Neutrophil (primary cell): ENCODE results near the gene MRGPRG.

Experiments used
- H3K27ac ChIP-seq: fragments of 200-600 bp; sonication (generic); 2 replicates; pipeline ENCODE4 v1.5.1; 2016; ENCODE audit warnings: mild to moderate bottlenecking, moderate library complexity
- H3K27me3 ChIP-seq: fragments of 200-600 bp; sonication (generic); 2 replicates; pipeline ENCODE4 v1.6.0; 2016; ENCODE audit warnings: mild to moderate bottlenecking
- H3K36me3 ChIP-seq: fragments of 200-600 bp; sonication (generic); 2 replicates; pipeline ENCODE4 v1.5.1; 2017
- H3K4me1 ChIP-seq, 2 experiments: fragments of 200-600 bp in 1 of 2; sonication (generic) in 1 of 2; 1 replicate in 1 of 2; 2 replicates in 1 of 2; pipeline versions ENCODE4 v1.5.1 to v1.6.1; 2013 to 2016; ENCODE audit warnings: low read depth in 1 of 2, low read length in 1 of 2, mild to moderate bottlenecking in 1 of 2, moderate library complexity in 1 of 2; ENCODE audit not compliant: control insufficient read depth in 1 of 2, insufficient read depth in 1 of 2
- H3K4me3 ChIP-seq, 2 experiments: fragments of 200-600 bp in 1 of 2; sonication (generic) in 1 of 2; 1 replicate in 1 of 2; 2 replicates in 1 of 2; pipeline ENCODE4 v1.5.1; 2013 to 2016; ENCODE audit warnings: low read depth in 1 of 2, low read length in 1 of 2, mild to moderate bottlenecking in 1 of 2, moderate library complexity in 1 of 2
- H3K9me3 ChIP-seq: fragments of 200-600 bp; sonication (generic); 2 replicates; pipeline ENCODE4 v1.5.1; 2016
- CTCF ChIP-seq: fragments of 200-600 bp; sonication (generic); IDR thresholded peaks from 2 replicates; pipeline ENCODE4 v1.5.1; 2016; ENCODE audit warnings: antibody characterized with exemption

The MRGPRG gene

DNA sequence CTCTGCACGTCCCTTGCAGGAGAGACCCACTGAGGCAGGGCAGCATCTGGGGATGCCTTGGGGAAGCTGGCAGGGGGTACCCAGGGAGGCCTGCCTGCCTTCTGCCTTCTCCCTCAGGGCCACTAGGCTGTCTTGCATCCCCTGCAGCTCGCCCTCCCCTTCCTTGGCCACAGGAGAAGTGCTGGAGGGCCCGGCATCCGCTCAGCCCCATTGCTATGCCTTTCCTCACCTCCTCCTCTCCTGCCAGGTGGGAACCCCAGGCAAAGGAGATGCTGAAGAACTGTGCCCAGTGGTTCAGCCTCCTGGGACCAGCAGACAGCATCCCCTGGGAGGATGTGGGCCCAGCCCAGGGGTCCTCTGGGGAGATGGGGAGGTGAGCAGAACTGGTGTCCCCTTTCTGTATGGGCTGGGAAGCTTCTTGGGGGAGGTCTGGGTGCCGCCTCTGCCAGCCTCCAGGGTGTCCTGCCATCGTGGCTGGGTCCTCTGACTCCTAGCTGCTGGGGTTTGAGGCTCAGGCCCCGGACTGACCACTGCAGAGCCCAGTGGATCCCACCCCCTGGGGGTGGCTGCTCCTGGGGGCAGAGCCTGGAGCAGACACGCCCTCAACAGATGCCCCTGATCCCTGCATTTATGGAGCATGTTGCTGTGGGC is 20.6 kb downstream of the MRGPRG start:
- H3K36me3 ChIP-seq: no peaks in the 10 kb centered on the region
- no peaks in the 10 kb centered on the region for H3K9me3 ChIP-seq
- no peak overlapping the region for H3K4me3 ChIP-seq
- H3K4me1 ChIP-seq: no peaks in the 10 kb centered on the region
- no peak for TF ChIP-seq CTCF
- H3K27me3 ChIP-seq: peaks cover 48% of the 10 kb centered on the region
- no peak overlapping the region for H3K27ac ChIP-seq

DNA sequence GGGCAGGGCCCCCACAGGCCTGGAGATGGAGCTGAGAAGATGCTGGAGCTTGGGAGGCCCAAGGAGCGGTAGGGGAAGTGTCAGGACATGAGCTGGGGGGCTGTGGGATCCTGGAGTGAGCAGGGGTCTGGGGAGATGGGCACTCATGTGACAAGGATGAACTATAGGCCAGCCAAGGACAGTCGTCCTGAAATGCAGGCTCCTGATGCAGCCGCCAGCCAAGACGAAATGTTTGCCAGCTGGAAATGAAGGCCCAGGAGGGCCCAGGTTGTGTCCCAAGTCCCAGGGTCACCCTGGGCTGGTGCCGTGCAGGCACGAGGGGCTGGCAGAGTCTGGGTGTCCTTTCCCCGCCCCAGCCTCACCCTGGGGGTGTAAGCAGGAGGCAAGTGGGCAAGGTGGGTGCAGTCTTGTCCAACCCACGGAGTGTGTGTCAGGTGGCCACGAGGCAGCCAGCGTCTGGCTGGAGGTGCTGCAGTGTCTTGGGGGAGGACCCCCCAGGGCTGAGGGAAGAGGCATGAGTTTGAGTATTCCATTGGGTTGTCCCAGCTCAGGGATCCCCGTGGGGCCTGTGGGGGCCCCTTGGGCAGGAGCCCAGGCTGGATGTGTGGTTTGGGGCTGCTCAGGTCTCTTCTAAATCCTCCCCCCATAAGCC is 21.4 kb downstream of the MRGPRG start:
- Histone ChIP-seq H3K27me3 (peaks cover 39% of the 10 kb centered on the region), H3K4me1 (no peaks in the 10 kb centered on the region), H3K36me3 (no peaks in the 10 kb centered on the region), H3K4me3 (no peak overlapping the region), H3K9me3 (no peaks in the 10 kb centered on the region), H3K27ac (no peak overlapping the region)
- TF ChIP-seq CTCF: no peak

DNA sequence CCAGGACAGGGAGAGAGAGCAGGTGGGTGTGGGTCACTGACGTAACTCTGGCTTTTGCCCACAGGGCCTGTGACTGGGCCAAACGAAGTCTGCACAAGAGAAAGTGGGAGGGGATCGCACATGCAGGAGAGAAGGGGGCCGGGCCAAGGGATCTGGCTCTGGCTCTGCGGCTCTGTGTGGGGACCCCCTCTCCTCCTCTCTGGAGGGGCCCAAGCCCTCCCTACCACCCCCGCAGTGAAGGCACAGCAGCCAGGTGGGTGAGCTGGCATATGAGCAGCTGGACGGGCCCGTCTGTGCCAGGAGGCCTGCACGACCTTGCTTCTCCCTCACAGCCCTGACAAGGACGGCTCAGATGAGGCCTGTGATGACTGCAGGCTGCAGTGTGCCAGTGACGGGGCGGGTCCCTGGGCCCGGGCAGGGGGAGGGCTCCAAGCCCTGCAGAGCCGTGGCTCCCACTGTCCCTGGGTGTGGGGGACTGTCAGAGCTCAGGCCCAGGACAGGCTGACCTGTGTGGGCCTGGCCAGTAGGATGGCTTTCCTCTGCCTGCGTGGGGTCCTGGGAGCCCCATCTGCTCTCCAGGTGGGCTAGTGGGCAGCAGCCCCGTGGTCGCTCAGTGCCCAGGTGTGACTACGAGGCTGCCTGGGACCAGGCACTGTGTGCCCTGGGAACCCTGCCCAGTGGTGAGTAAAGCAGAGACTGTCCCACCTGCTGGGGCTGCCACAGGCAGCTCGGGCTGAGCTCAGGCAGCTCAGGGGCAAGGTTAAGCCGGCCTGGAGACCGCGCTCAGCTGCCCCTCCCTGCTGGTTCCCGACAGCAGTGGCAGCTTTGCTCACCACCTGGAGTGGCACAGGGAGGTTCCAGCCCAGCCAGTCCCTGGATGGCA is 22.2 kb downstream of the MRGPRG start:
- Histone ChIP-seq H3K4me1 (no peaks in the 10 kb centered on the region), H3K27me3 (peaks cover 32% of the 10 kb centered on the region), H3K36me3 (no peaks in the 10 kb centered on the region), H3K4me3 (no peak overlapping the region), H3K9me3 (no peaks in the 10 kb centered on the region), H3K27ac (no peak overlapping the region)
- TF ChIP-seq CTCF: no peak

GRCh38 chr11:3195251-3196160 is 23.1 kb downstream of the MRGPRG start:
- H3K4me3 ChIP-seq: no peak overlapping the region
- no peak for TF ChIP-seq CTCF
- H3K9me3 ChIP-seq: no peaks in the 10 kb centered on the region
- H3K27me3 ChIP-seq: peaks cover 23% of the 10 kb centered on the region
- H3K27ac ChIP-seq: no peak overlapping the region
- H3K4me1 ChIP-seq: no peaks in the 10 kb centered on the region
- no peaks in the 10 kb centered on the region for H3K36me3 ChIP-seq
